K562 (cell line): ENCODE measurements around the gene TRIP6. TPM values are rescaled to one million over a fixed set of nuclear protein-coding genes. Genes with fewer than 3 reads are reported as not detected.

Experiments used
- ATAC-seq: fragments of 200-7000 bp; cut with Tn5 transposase; 3 replicates; pipeline ENCODE4 v1.9.1; 2020; ENCODE audit warnings: moderate library complexity
- BruUV-seq: library from RNA; stranded (reverse); fragments of 400-500 nt; replicated peaks from 2 replicates; lab custom pipeline; 2021; lab: Mats Ljungman, UMichigan
- CTCF ChIA-PET: fragments of 300-600 bp; formaldehyde crosslinking; extraction: SDS; loops from one replicate; lab custom pipeline; 2021; ENCODE audit warnings: low intra/inter-chr PET ratio; lab: Yijun Ruan, JAX
- POLR2A ChIA-PET: fragments of 300-600, 350-650 bp; sonication (Branson Sonifier 250); formaldehyde crosslinking; extraction: SDS; loops from one replicate; lab custom pipeline; 2021; ENCODE audit warnings: antibody characterized with exemption, inconsistent platforms; lab: Yijun Ruan, JAX
- DNase-seq, 4 experiments: peaks; one replicate each; pipeline versions ENCODE4 v3.0.0 to v3.0.0-alpha.2; 2011 to 2018; ENCODE audit warnings: low spot score in 3 of 4, mixed read lengths in 3 of 4; ENCODE audit errors: extremely low read depth in 1 of 4
- FAIRE-seq: peaks from 2 replicates; lab custom pipeline; 2011; peaks lifted over from hg19 to GRCh38; lab: Jason Lieb, UNC
- H2AFZ ChIP-seq: 2 replicates; pipeline ENCODE4 v1.6.0; 2011; ENCODE audit warnings: low read depth, low read length, control low read depth, inconsistent platforms
- H3K27ac ChIP-seq: fragments of 200-600 bp; 3 replicates; pipeline ENCODE4 v1.8.0; 2011; ENCODE audit warnings: low read depth, mild to moderate bottlenecking, control low read depth, inconsistent platforms, low read length, moderate library complexity, mixed read lengths; ENCODE audit errors: extremely low read depth
- H3K27me3 ChIP-seq, 2 experiments: fragments of 300-600 bp in 1 of 2; 2 replicates in 1 of 2; 3 replicates in 1 of 2; pipeline versions ENCODE4 v1.6.0 to v1.8.0; 2011; ENCODE audit warnings: inconsistent platforms in 2 of 2, low read length in 2 of 2, mild to moderate bottlenecking in 1 of 2, mixed read lengths in 1 of 2, moderate library complexity in 1 of 2; ENCODE audit not compliant: control insufficient read depth in 2 of 2, insufficient read depth in 2 of 2
- H3K36me3 ChIP-seq: fragments of 300-600 bp; 3 replicates; pipeline ENCODE4 v1.8.0; 2011; ENCODE audit warnings: mild to moderate bottlenecking, low read length, inconsistent platforms; ENCODE audit not compliant: control insufficient read depth, insufficient read depth
- H3K4me1 ChIP-seq, 2 experiments: fragments of 200-600 bp in 1 of 2; replicated peaks in 1 of 2; 2 replicates in 1 of 2; 3 replicates in 1 of 2; pipeline versions ENCODE4 v1.5.1 to v1.8.0; 2011; ENCODE audit warnings: inconsistent platforms in 2 of 2, low read length in 2 of 2, mild to moderate bottlenecking in 1 of 2, mixed read lengths in 1 of 2, moderate library complexity in 1 of 2; ENCODE audit not compliant: control insufficient read depth in 2 of 2, insufficient read depth in 2 of 2
- H3K4me2 ChIP-seq: 2 replicates; pipeline ENCODE4 v1.6.1; 2011; ENCODE audit warnings: low read length, control low read depth, inconsistent platforms, mixed read lengths; ENCODE audit not compliant: insufficient read depth
- H3K4me3 ChIP-seq: fragments of 200-600 bp; sonication (generic), shearing (Covaris generic); 2 replicates; pipeline ENCODE4 v1.5.1; 2016; ENCODE audit warnings: control low read depth, inconsistent platforms
- H3K79me2 ChIP-seq: fragments of 200-600 bp; 3 replicates; pipeline ENCODE4 v1.8.0; 2011; ENCODE audit warnings: low read length, inconsistent platforms; ENCODE audit not compliant: control insufficient read depth, insufficient read depth
- H3K9ac ChIP-seq, 2 experiments: 2 replicates each; pipeline versions ENCODE4 v1.6.0 to v1.6.1; 2011; ENCODE audit warnings: low read depth in 2 of 2, low read length in 2 of 2, control low read depth in 1 of 2, inconsistent platforms in 1 of 2, mild to moderate bottlenecking in 1 of 2, mixed read lengths in 1 of 2; ENCODE audit not compliant: insufficient read depth in 1 of 2
- H3K9me1 ChIP-seq: one replicate; pipeline ENCODE4 v1.6.0; 2011; ENCODE audit warnings: inconsistent platforms, mild to moderate bottlenecking, low read length, moderate library complexity; ENCODE audit not compliant: control insufficient read depth, insufficient read depth
- H3K9me3 ChIP-seq: replicated peaks from 2 replicates; pipeline ENCODE4 v1.5.1; 2011; ENCODE audit warnings: low read depth, low read length, inconsistent platforms; ENCODE audit not compliant: control insufficient read depth, insufficient read depth
- H4K20me1 ChIP-seq: replicated peaks from 2 replicates; pipeline ENCODE4 v1.6.1; 2011; ENCODE audit warnings: low read length, inconsistent platforms, mixed read lengths; ENCODE audit not compliant: control insufficient read depth, insufficient read depth
- BRF1 ChIP-seq: IDR thresholded peaks from 3 replicates; pipeline ENCODE4 v1.6.1; 2011; ENCODE audit warnings: borderline replicate concordance, mild to moderate bottlenecking; ENCODE audit not compliant: insufficient read length; ENCODE audit errors: extremely low read depth
- CEBPZ ChIP-seq: fragments of 150-350 bp; IDR thresholded peaks from 2 replicates; pipeline ENCODE4 v1.6.1; 2014; ENCODE audit warnings: low read depth, mild to moderate bottlenecking, low read length, borderline replicate concordance
- CGGBP1 ChIP-seq: fragments of 250-450 bp; sonication (Bioruptor Pico); IDR thresholded peaks from 2 replicates; pipeline ENCODE4 v1.9.0; 2021; ENCODE audit warnings: mild to moderate bottlenecking
- GATAD2A ChIP-seq: fragments of 450-650 bp; IDR thresholded peaks from 2 replicates; pipeline ENCODE4 v1.6.1; 2017
- ILF3 ChIP-seq: fragments of 450-650 bp; IDR thresholded peaks from 2 replicates; pipeline ENCODE4 v1.6.1; 2018; ENCODE audit warnings: antibody characterized with exemption, mild to moderate bottlenecking, moderate library complexity, borderline replicate concordance
- NR1H2 ChIP-seq: sonication (generic); formaldehyde crosslinking; IDR thresholded peaks from 2 replicates; pipeline ENCODE4 v1.4.0; 2020; ENCODE audit warnings: mild to moderate bottlenecking, missing genetic modification reagents
- SMARCA4 ChIP-seq: fragments of 450-650 bp; IDR thresholded peaks from 2 replicates; pipeline ENCODE4 v1.6.1; 2016
- SNAPC5 ChIP-seq: fragments of 250-450 bp; sonication (Bioruptor Pico); IDR thresholded peaks from 2 replicates; pipeline ENCODE4 v1.8.0; 2021; ENCODE audit warnings: moderate library complexity, mild to moderate bottlenecking, inconsistent platforms
- STAG1 ChIP-seq: sonication (generic); formaldehyde crosslinking; IDR thresholded peaks from 2 replicates; pipeline ENCODE4 v1.5.0; 2020; ENCODE audit warnings: missing genetic modification reagents, borderline replicate concordance
- TBL1XR1 ChIP-seq, 2 experiments: IDR thresholded peaks; 2 replicates each; pipeline ENCODE4 v1.6.1; 2012; ENCODE audit warnings: improper control_type of control experiment in 2 of 2, low read length in 2 of 2, mild to moderate bottlenecking in 1 of 2
- TCF3 ChIP-seq: sonication (generic); formaldehyde crosslinking; IDR thresholded peaks from 2 replicates; pipeline ENCODE4 v1.4.0; 2020; ENCODE audit warnings: mild to moderate bottlenecking, missing genetic modification reagents
- ZC3H4 ChIP-seq: sonication (generic); formaldehyde crosslinking; IDR thresholded peaks from 2 replicates; pipeline ENCODE4 v1.9.0; 2021; ENCODE audit warnings: missing genetic modification reagents, borderline replicate concordance
- ZNF57 ChIP-seq: fragments of 450-650 bp; formaldehyde crosslinking; IDR thresholded peaks from 2 replicates; pipeline ENCODE4 v1.4.0; 2020; ENCODE audit warnings: mild to moderate bottlenecking, moderate library complexity
- ZNF609 ChIP-seq: sonication (generic); formaldehyde crosslinking; IDR thresholded peaks from 2 replicates; pipeline ENCODE4 v1.8.1; 2023; ENCODE audit warnings: missing genetic modification reagents, mild to moderate bottlenecking, borderline replicate concordance
- WGBS: fragments of 100-300 bp; shearing (Covaris generic); methylation state at CpG from one replicate; pipeline ENCODE4 v1.1.6; 2016; ENCODE audit warnings: low coverage, mixed read lengths; ENCODE audit not compliant: insufficient coverage; ENCODE audit errors: missing lambda C conversion rate; 5-methylcytosine and 5-hydroxymethylcytosine counted together
- in situ Hi-C: fragments of 300-500 bp; cut with MboI; formaldehyde crosslinking; loops from 4 replicates; pipeline ENCODE4 v1.15.0; 2018; ENCODE audit warnings: inconsistent platforms, mixed read lengths
- intact Hi-C: fragments of 100-400 bp; cut with micrococcal nuclease; formaldehyde crosslinking; loops from 2 replicates; pipeline ENCODE4 v1.14.2; 2022
- polyA plus RNA-seq, 8 experiments: library from polyadenylated mRNA; depleted of rRNA in 4 of 8; stranded (reverse) in 5 of 8; unstranded in 3 of 8; fragments of >200 nt; fragmentation: Nextera tagmentation in 2 of 8; fragmentation: Illumina TruSeq in 1 of 8; extraction: Ambion mirVana in 2 of 8; extraction: Trizol in 1 of 8; gene quantifications; 2 replicates each; pipeline versions ENCODE4 v1.2.1 to v1.2.3, GENCODE V29; 2011 to 2014; ENCODE audit warnings: inconsistent platforms in 1 of 8, missing spikeins in 1 of 8
- total RNA-seq, 7 experiments: library from RNA; depleted of rRNA in 6 of 7; stranded (reverse); fragments of >200 nt in 6 of 7; fragmentation: Illumina TruSeq in 2 of 7; extraction: Trizol in 2 of 7; gene quantifications; 2 replicates each; pipeline versions ENCODE4 v1.2.1 to v1.2.3, GENCODE V29; 2011 to 2021; ENCODE audit warnings: low replicate concordance in 1 of 7

Gene TRIP6
- total and polyA plus RNA-seq, 9 of the 15 experiments (the other 6 are each of a cell fraction or from before 2014, with no cell fraction given), result 5.9 to 141 (median 54.0) TPM

- no peaks in the 10 kb centered on the region for H3K9me3 ChIP-seq
- H3K4me2 ChIP-seq, result peak overlapping the region; percentile 100
- peak overlapping the region; percentile 88 for H2AFZ ChIP-seq
- DNase-seq (no peak), FAIRE-seq (peak; percentile 11), ATAC-seq (peak; percentile 23)
- H3K4me1 ChIP-seq, result peaks cover 20 to 48% of the 10 kb centered on the region in 2 experiments; a peak in 4 of 5 replicates
- no TSS peak for BruUV-seq
- peaks cover 88% of the 10 kb centered on the region for H3K36me3 ChIP-seq
- no peaks in the 10 kb centered on the region for H3K27me3 ChIP-seq
- ChIA-PET POLR2A (interaction anchor here (0.7 to 6.2 kb wide), 6 partner anchors 13 to 202 kb away, joined by 3 to 144 read pairs (median 4); partner anchors contain the start of genes SLC12A9 and UFSP1), CTCF (no interaction called here)
- H3K79me2 ChIP-seq, result peaks cover 58% of the 10 kb centered on the region
- no peaks in the 10 kb centered on the region for H3K9me1 ChIP-seq
- H3K9ac ChIP-seq, result peak overlapping the region; percentile 94 to 98
- H3K27ac ChIP-seq, result peak overlapping the region; percentile 96
- WGBS, result 18% methylated on average over 8 of the region's 8 CpGs
- in situ Hi-C loops (no loop called here), intact Hi-C loops (no loop called here)
- peaks cover 6% of the 10 kb centered on the region; the same call in 1 of the 2 replicates for H4K20me1 ChIP-seq
- H3K4me3 ChIP-seq, result peak overlapping the region; percentile 100
- peak; percentile 32; the same call in 1 of the 2 replicates for TF ChIP-seq STAG1 (CRISPR knock-in tag)
- no peak for TF ChIP-seq GATAD2A
- no peak for TF ChIP-seq TBL1XR1 (IDR thresholded peaks at IDR 0.05; ENCODE audit: low read length in 2 of 2)
- TF ChIP-seq SMARCA4, result no peak
- no peak for TF ChIP-seq SNAPC5 (CRISPR knock-in tag)
- no peak for TF ChIP-seq CGGBP1 (CRISPR knock-in tag)
- TF ChIP-seq ZNF57 (CRISPR knock-in tag), result no peak
- TF ChIP-seq CEBPZ, result no peak
- peak; percentile 69; the same call in 1 of the 2 replicates for TF ChIP-seq ZNF609
- TF ChIP-seq NR1H2 (CRISPR knock-in tag), result peak; percentile 37; the same call in 1 of the 2 replicates
- peak; percentile 90; the same call in 1 of the 2 replicates for TF ChIP-seq ZC3H4
- TF ChIP-seq ILF3, result 0 out of 2 replicates have a peak, but pooled peaks have one; percentile 63
- 0 out of 2 replicates have a peak, but pooled peaks have one; percentile 4 for TF ChIP-seq TCF3 (CRISPR knock-in tag)
- TF ChIP-seq BRF1, result no peak
These were observed 7.1 kb downstream of the TRIP6 start for GRCh38 chr7:100874300-100874576.
